Upper lobe of right lung (tissue), 1 donor: Measurements from ENCODE around the gene KCTD16. TPM values are rescaled to one million over a fixed set of nuclear protein-coding genes. Genes with fewer than 3 reads are reported as not detected.

Source experiments
- ATAC-seq: fragments of 200-7000 bp; cut with Tn5 transposase; one replicate; pipeline ENCODE4 v1.9.1; 2020; ENCODE audit warnings: mild to moderate bottlenecking, moderate library complexity
- DNase-seq: peaks from one replicate; pipeline ENCODE4 v3.0.0-alpha.2; 2020
- H3K27ac ChIP-seq: fragments of 200-600 bp; one replicate; pipeline ENCODE4 v1.8.0; 2022
- H3K27me3 ChIP-seq: fragments of 200-600 bp; one replicate; pipeline ENCODE4 v1.8.0; 2022; ENCODE audit warnings: mild to moderate bottlenecking
- H3K36me3 ChIP-seq: fragments of 200-600 bp; one replicate; pipeline ENCODE4 v1.8.0; 2022
- H3K4me1 ChIP-seq: fragments of 200-600 bp; one replicate; pipeline ENCODE4 v1.8.0; 2022
- H3K4me3 ChIP-seq: fragments of 200-600 bp; one replicate; pipeline ENCODE4 v1.8.0; 2022; ENCODE audit warnings: mild to moderate bottlenecking
- H3K9me3 ChIP-seq: fragments of 200-600 bp; one replicate; pipeline ENCODE4 v1.8.0; 2022
- CTCF ChIP-seq: fragments of 200-600 bp; IDR thresholded peaks from one replicate; pipeline ENCODE4 v1.8.0; 2022; ENCODE audit warnings: antibody characterized with exemption
- intact Hi-C: fragments of 100-400 bp; cut with DNase I; formaldehyde crosslinking; loops from one replicate; pipeline ENCODE4 v1.11.0; 2022
- total RNA-seq: library from RNA; stranded (reverse); fragmentation: NEBNext Ultra II Directional; extraction: Animal tissue kit (Norgen Biotek cat#: 25700); gene quantifications from one replicate; pipeline ENCODE4 v1.2.1, GENCODE V29; 2021
- donor health status: DM: no; HTN: yes; CAD: no; lungs with severe emphysema.

KCTD16 gene
- total RNA-seq, 1 donor from 2014 or later, result 5.1 TPM

- H3K36me3 ChIP-seq, result no peaks in the 10 kb centered on the region
- TF ChIP-seq CTCF, result no peak
- no peak overlapping the region for H3K4me3 ChIP-seq
- no peak overlapping the region for H3K27ac ChIP-seq
- intact Hi-C loops, result no loop called here
- DNase-seq, result no peak
- no peaks in the 10 kb centered on the region for H3K9me3 ChIP-seq
- no peaks in the 10 kb centered on the region for H3K27me3 ChIP-seq
- ATAC-seq, result no peak
- H3K4me1 ChIP-seq, result no peaks in the 10 kb centered on the region
Measured at GRCh38 chr5:144414202-144415029, 243.7 kb downstream of the KCTD16 start.

- H3K27ac ChIP-seq, result no peak overlapping the region
- no peak for DNase-seq
- no peaks in the 10 kb centered on the region for H3K36me3 ChIP-seq
- intact Hi-C loops, result no loop called here
- H3K4me1 ChIP-seq, result no peaks in the 10 kb centered on the region
- no peaks in the 10 kb centered on the region for H3K9me3 ChIP-seq
- ATAC-seq, result no peak
- H3K27me3 ChIP-seq, result no peaks in the 10 kb centered on the region
- TF ChIP-seq CTCF, result no peak
- no peak overlapping the region for H3K4me3 ChIP-seq
Measured at GRCh38 chr5:144416196-144416595, 245.5 kb downstream of the KCTD16 start.

- no peaks in the 10 kb centered on the region for H3K36me3 ChIP-seq
- no peak overlapping the region for H3K4me3 ChIP-seq
- no peaks in the 10 kb centered on the region for H3K9me3 ChIP-seq
- no peak for TF ChIP-seq CTCF
- ATAC-seq (no peak), DNase-seq (no peak)
- no peak overlapping the region for H3K27ac ChIP-seq
- no peaks in the 10 kb centered on the region for H3K4me1 ChIP-seq
- intact Hi-C loops, result no loop called here
- H3K27me3 ChIP-seq, result no peaks in the 10 kb centered on the region
Measured at GRCh38 chr5:144418719-144419118, 248.0 kb downstream of the KCTD16 start.

- intact Hi-C loops, result no loop called here
- no peaks in the 10 kb centered on the region for H3K27me3 ChIP-seq
- no peak for DNase-seq
Measured at GRCh38 chr5:144421411-144421810, 250.7 kb downstream of the KCTD16 start.

GRCh38 chr5:144422018-144422727 is 251.5 kb downstream of the KCTD16 start:
- DNase-seq (no peak), ATAC-seq (no peak)
- intact Hi-C loops, result no loop called here
- no peaks in the 10 kb centered on the region for H3K36me3 ChIP-seq
- H3K27me3 ChIP-seq, result no peaks in the 10 kb centered on the region
- no peak for TF ChIP-seq CTCF
- H3K9me3 ChIP-seq, result no peaks in the 10 kb centered on the region
- H3K27ac ChIP-seq, result no peak overlapping the region
- H3K4me3 ChIP-seq, result no peak overlapping the region
- H3K4me1 ChIP-seq, result no peaks in the 10 kb centered on the region

More at GRCh38 chr5:144421411-144421810, 250.7 kb downstream of the KCTD16 start:
- Histone ChIP-seq H3K27ac (no peak overlapping the region), H3K36me3 (no peaks in the 10 kb centered on the region), H3K4me3 (no peak overlapping the region), H3K4me1 (no peaks in the 10 kb centered on the region), H3K9me3 (no peaks in the 10 kb centered on the region)
- ATAC-seq, result peak; percentile 52
- TF ChIP-seq CTCF, result no peak
